NB4 (cell line): Measurements from ENCODE around the gene SENP1.

Experiments used
- DNase-seq: peaks from one replicate; pipeline ENCODE4 v3.0.0; 2010; ENCODE audit warnings: low read depth
- H3K4me3 ChIP-seq: one replicate; pipeline ENCODE4 v1.5.1; 2011; ENCODE audit warnings: mild to moderate bottlenecking, low read depth, low read length, moderate library complexity
- CTCF ChIP-seq: IDR thresholded peaks from one replicate; pipeline ENCODE4 v1.5.1; 2012; ENCODE audit warnings: low read depth, low read length
- MAX ChIP-seq: IDR thresholded peaks from 2 replicates; pipeline ENCODE4 v1.6.1; 2011; ENCODE audit warnings: low read depth, low read length
- MYC ChIP-seq: IDR thresholded peaks from 2 replicates; pipeline ENCODE4 v1.6.1; 2011; ENCODE audit warnings: low read depth, low read length
- POLR2A ChIP-seq: IDR thresholded peaks from 2 replicates; pipeline ENCODE4 v1.6.1; 2011; ENCODE audit warnings: mild to moderate bottlenecking; ENCODE audit not compliant: insufficient read length; ENCODE audit errors: extremely low read depth

SENP1 gene

DNA sequence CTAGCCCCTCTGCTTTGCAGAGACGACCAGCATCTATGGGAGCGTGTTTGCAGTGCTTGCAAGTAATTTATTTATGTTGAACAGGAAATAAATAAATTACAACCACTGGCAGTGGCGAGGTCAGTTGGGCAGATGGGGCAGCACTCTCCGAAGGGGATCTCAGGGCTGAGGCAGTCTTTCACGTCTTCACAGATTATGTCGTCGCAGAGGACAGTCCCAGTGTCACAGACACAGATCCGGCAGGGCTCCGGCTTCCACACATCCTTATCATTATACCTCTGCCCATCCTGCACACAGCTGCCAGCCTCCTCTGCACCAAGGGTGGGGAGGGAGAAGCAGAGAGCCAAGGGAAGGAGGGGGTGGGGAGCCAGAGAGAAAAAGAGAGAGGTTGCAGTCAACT lies 106.1 kb downstream of the SENP1 start:
- no peak for TF ChIP-seq CTCF
- no peak for TF ChIP-seq MYC
- no peak for TF ChIP-seq POLR2A
- TF ChIP-seq MAX, result no peak
- no peak overlapping the region for H3K4me3 ChIP-seq
- no peak for DNase-seq

GRCh38 chr12:47997321-47997720 lies 108.6 kb downstream of the SENP1 start:
- no peak for TF ChIP-seq MAX
- TF ChIP-seq MYC, result no peak
- no peak for TF ChIP-seq CTCF
- TF ChIP-seq POLR2A, result no peak

GRCh38 chr12:47995981-47996401 lies 109.9 kb downstream of the SENP1 start:
- no peak for TF ChIP-seq CTCF
- no peak for TF ChIP-seq MAX
- TF ChIP-seq MYC, result no peak
- no peak for TF ChIP-seq POLR2A
- DNase-seq, result no peak

More at GRCh38 chr12:47997321-47997720, 108.6 kb downstream of the SENP1 start:
- H3K4me3 ChIP-seq, result no peak overlapping the region
- DNase-seq, result no peak

DNA sequence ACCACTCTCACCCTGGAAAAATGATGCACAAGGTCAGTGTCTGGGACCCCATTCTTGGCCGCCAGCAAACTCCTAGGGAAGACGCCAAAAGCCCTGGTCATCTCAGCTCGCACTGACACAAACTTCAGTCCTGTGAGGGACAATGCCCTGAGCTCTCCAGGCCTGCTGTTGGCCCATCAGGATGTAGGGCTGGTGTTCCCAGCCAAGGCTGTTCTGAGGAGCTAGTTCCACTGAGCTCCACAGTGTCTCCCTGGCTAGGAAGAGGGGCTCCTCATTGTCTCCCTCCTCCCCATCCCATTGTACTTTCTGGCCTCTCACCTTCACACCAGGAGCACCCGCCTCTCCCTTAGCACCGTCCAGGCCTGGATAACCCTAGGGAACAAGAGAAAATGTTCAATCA lies 112.4 kb downstream of the SENP1 start:
- DNase-seq, result no peak
- H3K4me3 ChIP-seq, result no peak overlapping the region
- TF ChIP-seq POLR2A (no peak), MAX (no peak), CTCF (no peak), MYC (no peak)

More at GRCh38 chr12:47995981-47996401, 109.9 kb downstream of the SENP1 start:
- no peak overlapping the region for H3K4me3 ChIP-seq
